ENCODE data around the gene SLC24A3.
A peak's percentile ranks its signal among the peaks of the same experiment; 100 is the strongest.

SLC24A3 gene

DNA sequence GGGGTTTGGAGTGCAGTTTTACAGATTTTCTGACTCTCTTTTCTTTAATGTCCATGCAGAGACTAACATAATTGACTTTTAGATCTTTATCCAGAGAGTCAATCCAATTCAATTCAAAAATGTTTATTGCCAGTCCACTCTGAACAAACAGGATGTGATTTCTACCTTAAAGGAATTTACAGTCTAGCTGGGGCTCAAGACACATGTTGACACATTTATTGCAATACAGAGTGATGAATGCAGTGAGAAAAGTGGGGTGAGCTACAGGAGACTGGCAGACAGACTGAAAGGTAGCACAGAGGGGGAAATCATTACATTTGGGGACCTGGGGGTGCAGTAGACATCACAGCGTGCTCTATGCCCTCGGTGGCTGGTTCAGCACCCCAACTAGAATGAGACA, 193.9 kb downstream of the SLC24A3 start:
- DNase-seq (ENCODE audit: low read depth in 2 of 2), result peak in 1 of 2 donors; percentile 14

DNA sequence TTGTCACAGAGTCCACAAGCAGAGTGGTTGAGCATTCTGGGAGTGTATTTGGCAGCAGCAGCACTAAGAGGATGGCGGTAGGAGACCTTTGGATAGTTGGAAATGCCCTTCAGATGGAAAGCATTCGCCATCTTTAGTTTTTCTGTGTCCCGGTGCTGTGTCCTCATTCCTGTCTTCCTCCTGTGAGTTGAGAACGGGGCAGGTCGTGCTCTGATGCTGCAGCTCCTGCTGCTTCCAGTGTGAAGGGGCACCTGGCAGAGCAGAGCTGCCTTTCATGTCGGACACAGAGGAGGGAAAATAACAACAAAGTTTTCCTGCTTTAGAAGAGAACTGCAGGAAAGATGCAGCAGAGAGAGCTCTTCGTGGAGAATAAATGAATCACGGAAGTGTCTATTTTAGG, 194.8 kb downstream of the SLC24A3 start:
- DNase-seq (ENCODE audit: low read depth in 2 of 2), result no peak
- TF ChIP-seq, protein P1, sequence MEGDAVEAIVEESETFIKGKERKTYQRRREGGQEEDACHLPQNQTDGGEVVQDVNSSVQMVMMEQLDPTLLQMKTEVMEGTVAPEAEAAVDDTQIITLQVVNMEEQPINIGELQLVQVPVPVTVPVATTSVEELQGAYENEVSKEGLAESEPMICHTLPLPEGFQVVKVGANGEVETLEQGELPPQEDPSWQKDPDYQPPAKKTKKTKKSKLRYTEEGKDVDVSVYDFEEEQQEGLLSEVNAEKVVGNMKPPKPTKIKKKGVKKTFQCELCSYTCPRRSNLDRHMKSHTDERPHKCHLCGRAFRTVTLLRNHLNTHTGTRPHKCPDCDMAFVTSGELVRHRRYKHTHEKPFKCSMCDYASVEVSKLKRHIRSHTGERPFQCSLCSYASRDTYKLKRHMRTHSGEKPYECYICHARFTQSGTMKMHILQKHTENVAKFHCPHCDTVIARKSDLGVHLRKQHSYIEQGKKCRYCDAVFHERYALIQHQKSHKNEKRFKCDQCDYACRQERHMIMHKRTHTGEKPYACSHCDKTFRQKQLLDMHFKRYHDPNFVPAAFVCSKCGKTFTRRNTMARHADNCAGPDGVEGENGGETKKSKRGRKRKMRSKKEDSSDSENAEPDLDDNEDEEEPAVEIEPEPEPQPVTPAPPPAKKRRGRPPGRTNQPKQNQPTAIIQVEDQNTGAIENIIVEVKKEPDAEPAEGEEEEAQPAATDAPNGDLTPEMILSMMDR (IDR thresholded peaks at IDR 0.05; ENCODE audit: low read depth, low read length), result no peak
- H3K4me3 ChIP-seq (replicated peaks in 1 of 2; ENCODE audit: low read depth in 2 of 2, low read length in 2 of 2), result no peak overlapping the region

More for the DNA sequence above, 193.9 kb downstream of the SLC24A3 start:
- TF ChIP-seq, protein P1 (IDR thresholded peaks at IDR 0.05; ENCODE audit: low read depth, low read length), result no peak
- H3K4me3 ChIP-seq (replicated peaks in 1 of 2; ENCODE audit: low read depth in 2 of 2, low read length in 2 of 2), result no peak overlapping the region

DNA sequence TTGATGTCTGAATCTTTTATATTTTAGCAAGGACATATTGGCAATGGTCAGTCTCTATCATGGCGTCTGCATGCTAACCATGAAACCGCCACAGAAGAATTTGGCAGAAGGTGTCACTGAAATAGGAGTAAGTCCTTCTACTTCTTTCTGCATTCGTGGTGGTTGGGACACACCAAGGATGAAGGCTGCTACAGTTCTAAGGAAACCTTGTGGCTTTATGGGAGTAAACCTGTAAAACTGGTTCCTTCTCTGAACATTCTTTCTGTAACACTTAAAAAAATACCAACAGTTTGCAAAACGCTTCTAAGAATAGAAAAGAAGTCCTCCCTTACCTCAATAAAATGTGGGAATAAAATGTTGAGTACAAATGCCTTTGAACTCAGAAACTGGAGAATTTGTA, 195.3 kb downstream of the SLC24A3 start:
- TF ChIP-seq, protein P1 (IDR thresholded peaks at IDR 0.05; ENCODE audit: low read depth, low read length), result no peak
- H3K4me3 ChIP-seq (replicated peaks in 1 of 2; ENCODE audit: low read depth in 2 of 2, low read length in 2 of 2), result no peak overlapping the region
- no peak for DNase-seq (ENCODE audit: low read depth in 2 of 2)

DNA sequence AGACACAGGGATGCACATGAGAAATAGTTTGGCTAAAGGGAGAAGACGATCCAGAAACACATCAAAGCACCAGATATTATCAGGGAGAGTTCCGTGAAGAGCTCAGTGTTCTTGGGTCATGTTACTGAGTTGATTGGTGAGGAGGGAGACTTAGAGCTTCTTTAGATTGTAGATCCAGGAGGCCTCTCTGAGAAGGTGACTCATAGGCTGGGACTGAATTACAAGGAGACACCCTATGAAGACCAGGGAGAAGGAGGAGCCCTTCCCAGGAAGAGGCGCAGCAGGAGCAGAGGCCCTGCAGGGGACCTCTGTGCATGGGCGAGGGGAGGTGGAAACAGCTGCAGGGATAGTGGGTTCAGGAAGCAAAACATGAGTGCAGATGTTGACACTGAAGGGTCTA, 196.5 kb downstream of the SLC24A3 start:
- no peak overlapping the region for H3K4me3 ChIP-seq (replicated peaks in 1 of 2; ENCODE audit: low read depth in 2 of 2, low read length in 2 of 2)
- peak in 1 of 2 donors; percentile 30 for DNase-seq (ENCODE audit: low read depth in 2 of 2)
- TF ChIP-seq, protein P1 (IDR thresholded peaks at IDR 0.05; ENCODE audit: low read depth, low read length), result no peak

DNA sequence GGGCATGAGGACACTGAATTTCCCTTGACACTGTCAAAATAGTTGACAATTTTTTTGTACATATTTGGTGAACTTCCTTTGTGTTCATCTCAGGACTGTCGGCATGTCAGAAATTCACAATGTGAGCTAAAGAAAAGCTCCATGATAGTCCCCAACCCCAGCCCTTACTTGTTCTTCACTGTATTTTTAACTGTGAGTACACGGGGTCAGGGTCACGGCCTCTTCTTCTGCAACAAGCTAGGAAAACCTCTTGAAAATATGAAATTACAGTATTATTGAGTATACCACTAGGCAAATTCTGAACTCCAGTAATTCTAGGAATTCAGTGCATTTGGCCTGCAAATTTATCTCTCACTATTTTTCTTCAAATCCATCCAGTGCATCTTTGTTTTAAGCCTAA, 199.4 kb downstream of the SLC24A3 start:
- TF ChIP-seq, protein P1 (IDR thresholded peaks at IDR 0.05; ENCODE audit: low read depth, low read length), result no peak
- H3K4me3 ChIP-seq (replicated peaks in 1 of 2; ENCODE audit: low read depth in 2 of 2, low read length in 2 of 2), result no peak overlapping the region
- no peak for DNase-seq (ENCODE audit: low read depth in 2 of 2)

DNA sequence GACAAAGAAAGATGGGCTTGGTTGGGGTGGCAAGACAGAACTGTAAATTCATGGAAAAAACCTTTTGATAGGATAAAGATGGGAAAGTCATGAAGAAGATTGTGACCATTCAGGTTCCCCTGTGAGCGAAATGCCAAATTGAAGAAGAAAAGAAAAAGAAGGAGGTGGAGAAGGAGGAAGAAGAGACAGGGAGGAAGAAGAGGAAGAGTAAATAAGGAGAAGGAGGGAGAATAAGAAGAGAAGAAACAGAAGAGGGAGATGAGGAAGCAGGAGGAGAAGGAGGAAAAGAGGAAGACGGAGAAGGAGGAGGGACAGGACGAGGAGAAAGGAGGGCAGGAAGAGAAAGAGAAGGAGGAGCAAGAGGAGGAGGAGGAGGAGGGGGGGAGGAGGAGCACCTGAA, 199.8 kb downstream of the SLC24A3 start:
- no peak for DNase-seq (ENCODE audit: low read depth in 2 of 2)
- TF ChIP-seq, protein P1 (IDR thresholded peaks at IDR 0.05; ENCODE audit: low read depth, low read length), result no peak
- no peak overlapping the region for H3K4me3 ChIP-seq (replicated peaks in 1 of 2; ENCODE audit: low read depth in 2 of 2, low read length in 2 of 2)

DNA sequence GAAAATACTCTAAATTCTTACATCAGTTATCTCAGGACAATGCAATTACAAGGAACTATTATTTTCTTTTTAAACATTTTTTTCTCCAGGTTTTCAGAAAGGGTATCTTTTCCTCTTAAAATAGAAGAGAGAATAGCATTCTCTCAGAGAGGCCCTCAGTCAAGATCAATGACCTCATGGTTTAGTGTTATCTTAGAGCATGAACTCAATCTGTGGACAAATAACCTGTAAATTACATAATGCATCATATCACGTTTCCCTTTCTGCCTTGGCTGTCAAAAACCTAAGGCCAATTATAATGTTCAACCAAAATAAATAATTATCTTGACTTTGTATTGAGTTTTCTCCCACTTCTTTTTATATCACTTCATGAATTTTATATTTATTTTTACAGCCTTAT, 202.2 kb downstream of the SLC24A3 start:
- TF ChIP-seq, protein P1 (IDR thresholded peaks at IDR 0.05; ENCODE audit: low read depth, low read length), result no peak

More for the DNA sequence above, 202.2 kb downstream of the SLC24A3 start:
- DNase-seq (ENCODE audit: low read depth in 2 of 2), result no peak
- H3K4me3 ChIP-seq (replicated peaks in 1 of 2; ENCODE audit: low read depth in 2 of 2, low read length in 2 of 2), result no peak overlapping the region

Data from cardiac fibroblast (primary cell).